Ovary (tissue), 3 donors: ENCODE data around the gene MGAT5B.

Source experiments
- POLR2A ChIP-seq: fragments of 450-650 bp; IDR thresholded peaks from one replicate; pipeline ENCODE4 v1.6.1; 2017; ENCODE audit warnings: antibody characterized with exemption, mild to moderate bottlenecking, moderate library complexity
- TF ChIP-seq, protein P1 (sequence below), 3 donors: fragments of 450-650 bp in 2 of 3; fragments of 200-600 bp in 1 of 3; IDR thresholded peaks; one replicate each; pipeline versions ENCODE4 v1.5.1 to v1.8.0; 2016 to 2022; ENCODE audit warnings: antibody characterized with exemption in 3 of 3, mild to moderate bottlenecking in 1 of 3
- donor health status: DM: no; HTN: no; CAD: no.

- TF ChIP-seq, protein P1, sequence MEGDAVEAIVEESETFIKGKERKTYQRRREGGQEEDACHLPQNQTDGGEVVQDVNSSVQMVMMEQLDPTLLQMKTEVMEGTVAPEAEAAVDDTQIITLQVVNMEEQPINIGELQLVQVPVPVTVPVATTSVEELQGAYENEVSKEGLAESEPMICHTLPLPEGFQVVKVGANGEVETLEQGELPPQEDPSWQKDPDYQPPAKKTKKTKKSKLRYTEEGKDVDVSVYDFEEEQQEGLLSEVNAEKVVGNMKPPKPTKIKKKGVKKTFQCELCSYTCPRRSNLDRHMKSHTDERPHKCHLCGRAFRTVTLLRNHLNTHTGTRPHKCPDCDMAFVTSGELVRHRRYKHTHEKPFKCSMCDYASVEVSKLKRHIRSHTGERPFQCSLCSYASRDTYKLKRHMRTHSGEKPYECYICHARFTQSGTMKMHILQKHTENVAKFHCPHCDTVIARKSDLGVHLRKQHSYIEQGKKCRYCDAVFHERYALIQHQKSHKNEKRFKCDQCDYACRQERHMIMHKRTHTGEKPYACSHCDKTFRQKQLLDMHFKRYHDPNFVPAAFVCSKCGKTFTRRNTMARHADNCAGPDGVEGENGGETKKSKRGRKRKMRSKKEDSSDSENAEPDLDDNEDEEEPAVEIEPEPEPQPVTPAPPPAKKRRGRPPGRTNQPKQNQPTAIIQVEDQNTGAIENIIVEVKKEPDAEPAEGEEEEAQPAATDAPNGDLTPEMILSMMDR (IDR thresholded peaks at IDR 0.05), result no peak
- no peak for TF ChIP-seq POLR2A
These were observed 69.0 kb downstream of the MGAT5B start for GRCh38 chr17:76937238-76937637.
